Measurements from ENCODE around the gene PCDHGC3.

DNA sequence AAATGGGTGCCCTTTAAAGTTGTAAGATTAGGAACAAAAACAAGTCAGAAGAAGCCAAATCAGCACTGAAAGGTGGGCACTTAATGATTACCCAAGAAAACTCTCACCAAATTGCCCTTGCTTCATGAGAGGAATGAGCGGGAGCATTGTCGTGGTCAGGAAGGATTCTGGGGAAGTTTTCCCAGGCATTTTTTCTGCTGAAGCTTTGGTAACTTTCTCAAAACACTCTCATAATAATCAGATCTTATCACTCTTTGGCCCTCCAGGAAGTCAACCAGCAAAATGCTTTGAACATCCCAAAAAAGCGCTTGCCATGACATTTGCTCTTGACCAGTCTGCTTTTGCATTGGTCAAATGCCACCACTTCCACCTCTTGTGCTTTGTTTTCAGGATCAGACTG, 10.4 kb upstream of the PCDHGC3 start:
- TF ChIP-seq, protein P1, sequence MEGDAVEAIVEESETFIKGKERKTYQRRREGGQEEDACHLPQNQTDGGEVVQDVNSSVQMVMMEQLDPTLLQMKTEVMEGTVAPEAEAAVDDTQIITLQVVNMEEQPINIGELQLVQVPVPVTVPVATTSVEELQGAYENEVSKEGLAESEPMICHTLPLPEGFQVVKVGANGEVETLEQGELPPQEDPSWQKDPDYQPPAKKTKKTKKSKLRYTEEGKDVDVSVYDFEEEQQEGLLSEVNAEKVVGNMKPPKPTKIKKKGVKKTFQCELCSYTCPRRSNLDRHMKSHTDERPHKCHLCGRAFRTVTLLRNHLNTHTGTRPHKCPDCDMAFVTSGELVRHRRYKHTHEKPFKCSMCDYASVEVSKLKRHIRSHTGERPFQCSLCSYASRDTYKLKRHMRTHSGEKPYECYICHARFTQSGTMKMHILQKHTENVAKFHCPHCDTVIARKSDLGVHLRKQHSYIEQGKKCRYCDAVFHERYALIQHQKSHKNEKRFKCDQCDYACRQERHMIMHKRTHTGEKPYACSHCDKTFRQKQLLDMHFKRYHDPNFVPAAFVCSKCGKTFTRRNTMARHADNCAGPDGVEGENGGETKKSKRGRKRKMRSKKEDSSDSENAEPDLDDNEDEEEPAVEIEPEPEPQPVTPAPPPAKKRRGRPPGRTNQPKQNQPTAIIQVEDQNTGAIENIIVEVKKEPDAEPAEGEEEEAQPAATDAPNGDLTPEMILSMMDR (IDR thresholded peaks at IDR 0.05) = no peak
- TF ChIP-seq POLR2A (IDR thresholded peaks at IDR 0.05) = no peak

Data from adrenal gland (tissue), 5 donors.